GM18867 (cell line): ENCODE measurements around the gene TMEM191C.
"Not testable (repeated sequence)": the region's sequence is repeated elsewhere in the genome, so short reads cannot be mapped to it uniquely, and the experiment has no call there.

Experiments used
- ATAC-seq: cut with Tn5 transposase; IDR thresholded peaks from one replicate; pipeline ENCODE4 v1.9.1; 2021; ENCODE audit warnings: mild to moderate bottlenecking, moderate library complexity; ENCODE audit not compliant: unreplicated experiment

The TMEM191C gene

GRCh38 chr22:21445437-21446127 is 21.6 kb upstream of the TMEM191C start:
- no peak for ATAC-seq

DNA sequence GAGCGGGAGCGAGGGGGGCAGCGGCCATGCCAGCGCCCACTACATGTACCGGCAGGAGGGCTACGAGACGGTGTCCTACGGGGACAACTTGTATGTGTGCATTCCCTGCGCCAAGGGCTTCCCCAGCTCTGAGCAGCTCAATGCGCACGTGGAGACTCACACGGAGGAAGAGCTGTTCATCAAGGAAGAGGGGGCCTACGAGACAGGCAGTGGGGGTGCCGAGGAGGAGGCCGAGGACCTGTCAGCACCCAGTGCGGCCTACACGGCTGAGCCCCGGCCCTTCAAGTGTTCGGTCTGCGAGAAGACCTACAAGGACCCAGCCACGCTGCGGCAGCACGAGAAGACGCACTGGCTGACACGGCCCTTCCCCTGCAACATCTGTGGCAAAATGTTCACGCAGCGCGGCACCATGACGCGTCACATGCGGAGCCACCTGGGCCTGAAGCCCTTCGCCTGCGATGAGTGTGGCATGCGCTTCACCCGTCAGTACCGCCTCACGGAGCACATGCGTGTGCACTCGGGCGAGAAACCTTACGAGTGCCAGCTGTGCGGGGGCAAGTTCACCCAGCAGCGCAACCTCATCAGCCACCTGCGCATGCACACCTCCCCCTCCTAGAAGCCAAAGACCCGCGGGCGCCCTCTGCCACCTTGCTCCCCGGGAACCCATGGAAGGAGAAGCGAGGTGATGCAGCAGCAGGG is 20.9 kb upstream of the TMEM191C start:
- ATAC-seq, result no peak

GRCh38 chr22:21446827-21447690 is 20.1 kb upstream of the TMEM191C start:
- ATAC-seq, result no peak

DNA sequence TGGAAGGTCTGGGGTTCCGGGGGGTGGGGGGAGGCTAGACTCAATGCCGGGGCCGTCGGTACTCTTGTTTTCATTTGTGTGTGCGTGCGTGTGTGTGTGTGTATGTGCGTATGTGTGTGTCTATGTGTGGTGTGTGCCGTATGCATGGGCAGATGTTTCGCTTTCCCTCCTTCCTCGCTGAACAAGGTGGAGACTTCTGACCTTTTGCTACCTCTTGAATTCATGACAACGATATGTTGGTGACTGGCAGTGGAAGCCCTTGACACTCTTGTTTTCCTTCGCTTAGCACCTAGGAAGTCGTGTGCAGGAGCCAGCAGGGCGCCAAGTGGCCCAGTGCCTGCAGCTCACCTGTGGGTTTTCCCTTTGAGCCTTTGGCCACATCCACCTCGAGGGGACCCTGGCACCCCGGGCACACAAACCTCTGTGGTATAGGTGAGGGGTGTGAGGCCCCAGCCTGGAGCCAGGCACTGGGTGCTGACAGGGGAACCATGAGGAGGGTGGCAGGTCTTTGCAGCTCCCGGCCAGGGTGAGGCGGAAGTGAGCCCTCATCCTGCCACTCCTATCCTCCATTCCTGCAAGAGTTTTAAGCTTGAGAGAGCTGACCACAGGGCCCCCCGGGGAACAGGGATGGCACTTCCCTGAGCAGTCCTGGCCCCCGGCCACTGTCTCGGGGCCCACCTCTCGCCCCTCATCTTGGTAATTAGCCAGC is 19.3 kb upstream of the TMEM191C start:
- no peak for ATAC-seq

GRCh38 chr22:21448627-21449416 is 18.4 kb upstream of the TMEM191C start:
- no peak for ATAC-seq

DNA sequence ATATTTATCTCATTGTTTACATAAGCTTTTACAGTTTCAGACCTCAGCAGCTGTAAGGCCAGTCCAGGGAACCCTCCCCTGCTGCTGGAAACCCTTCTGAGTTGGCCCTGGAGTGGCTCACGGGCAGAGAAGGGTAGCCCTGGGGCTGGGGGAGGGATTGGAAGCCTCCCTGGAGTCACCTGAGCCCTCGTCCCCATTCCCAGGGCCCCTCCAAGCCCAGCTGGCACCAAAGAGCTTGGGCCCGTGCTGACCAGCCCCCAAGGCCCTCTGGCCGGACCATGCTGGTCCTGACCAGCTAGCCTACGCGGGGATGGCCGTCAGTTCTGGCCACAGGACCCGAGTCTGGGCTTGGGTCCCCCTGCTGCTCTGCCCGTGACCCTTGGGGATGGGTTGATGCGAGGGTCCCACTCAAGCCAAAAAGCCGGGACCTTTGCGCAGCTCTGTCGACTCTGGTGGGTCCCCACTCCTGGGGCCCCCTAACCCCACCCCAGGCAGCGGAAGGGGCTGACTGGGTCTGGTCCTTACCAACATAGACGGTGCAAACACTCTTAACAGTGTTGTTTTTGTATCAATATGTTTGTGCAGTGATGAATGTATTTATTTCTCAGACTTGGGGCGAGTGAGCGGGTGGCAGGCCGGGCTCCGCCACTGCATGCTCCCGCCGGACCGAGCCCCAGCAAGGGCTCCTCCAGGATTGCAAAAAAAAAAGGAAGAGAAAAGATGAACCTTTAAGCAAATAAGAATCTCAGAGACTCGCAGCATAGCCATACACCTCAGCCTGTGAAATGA is 17.5 kb upstream of the TMEM191C start:
- no peak for ATAC-seq

DNA sequence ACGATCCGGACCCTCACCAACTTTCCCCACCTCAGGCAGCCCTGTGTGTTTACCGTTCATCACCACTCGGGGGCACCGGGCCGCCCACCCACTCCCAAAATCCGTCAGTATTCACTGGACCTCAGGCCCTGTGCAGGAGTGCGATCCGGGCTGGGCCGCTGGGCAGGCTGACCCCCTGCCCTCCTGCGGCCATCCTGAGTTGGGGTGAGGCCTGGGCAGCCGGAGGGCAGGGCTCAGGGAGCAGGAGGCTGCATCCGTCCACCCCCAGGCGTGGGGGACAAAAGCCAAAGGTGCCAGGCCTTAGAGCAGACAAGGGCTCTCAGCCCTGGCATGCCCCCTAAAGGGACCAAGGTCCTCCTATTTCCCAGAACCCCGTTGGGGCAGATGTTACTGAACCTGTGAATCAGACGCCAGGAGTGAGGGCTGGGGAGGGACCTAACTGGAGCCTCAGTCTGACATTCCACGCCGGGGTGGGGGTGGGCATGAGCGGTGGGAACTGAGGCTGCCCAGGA is 16.8 kb upstream of the TMEM191C start:
- ATAC-seq, result no peak

GRCh38 chr22:21450858-21451353 is 16.3 kb upstream of the TMEM191C start:
- ATAC-seq, result no peak

GRCh38 chr22:21451545-21452520 is 15.4 kb upstream of the TMEM191C start:
- no peak for ATAC-seq

- ATAC-seq, result not testable (repeated sequence)
Measured at GRCh38 chr22:21452666-21453065, 14.5 kb upstream of the TMEM191C start.

DNA sequence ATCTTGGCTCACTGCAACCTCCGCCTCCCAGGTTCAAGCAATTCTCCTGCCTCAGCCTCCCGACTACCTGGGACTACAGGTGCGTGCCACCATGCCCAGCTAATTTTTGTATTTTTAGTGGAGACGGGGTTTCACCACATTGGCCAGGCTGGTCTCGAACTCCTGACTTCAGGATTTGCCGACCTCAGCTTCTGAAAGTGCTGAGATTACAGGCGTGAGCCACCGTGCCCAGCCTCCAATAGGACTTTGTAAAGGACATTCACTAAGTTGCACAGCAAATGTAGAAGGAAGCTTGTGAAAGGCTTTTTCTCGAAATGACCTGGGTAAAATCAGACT is 12.2 kb upstream of the TMEM191C start:
- not testable (repeated sequence) for ATAC-seq

DNA sequence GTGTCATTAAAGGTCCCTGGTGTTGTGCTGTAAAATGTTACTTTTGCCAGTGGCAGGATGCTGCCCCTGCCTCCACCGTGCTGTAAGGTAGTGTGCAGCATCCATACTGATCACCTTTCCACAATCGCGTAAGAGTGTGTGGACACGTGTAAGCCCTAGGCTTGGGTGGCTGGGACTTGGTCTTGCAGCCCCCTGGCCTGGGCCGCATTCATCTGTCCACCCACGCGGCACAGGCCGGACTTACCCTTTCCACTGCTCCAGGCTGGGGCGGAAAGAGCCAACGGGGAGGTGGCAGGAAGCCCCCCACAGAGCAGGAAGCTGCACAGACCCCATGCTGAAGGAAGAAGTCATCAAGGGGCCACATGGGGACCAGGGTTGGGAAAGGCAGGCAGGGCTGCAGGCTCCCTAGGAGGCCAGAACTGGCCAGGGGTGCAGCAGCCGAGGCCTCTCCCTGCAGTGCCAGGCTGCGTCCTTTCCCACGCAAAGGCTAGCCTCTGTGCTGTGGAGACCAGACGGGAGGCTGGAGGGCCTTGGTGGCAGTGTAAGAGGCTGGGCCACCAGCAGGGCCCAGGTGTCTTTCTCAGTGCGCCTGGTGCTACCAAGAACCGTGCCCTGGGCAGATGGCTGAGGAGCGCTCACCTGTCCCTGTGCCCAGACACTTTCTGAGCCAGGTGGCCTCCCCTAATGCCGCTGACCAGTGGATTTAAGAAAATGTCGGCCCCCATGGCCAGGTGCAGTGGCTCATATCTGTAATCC is 11.7 kb upstream of the TMEM191C start:
- no peak for ATAC-seq

DNA sequence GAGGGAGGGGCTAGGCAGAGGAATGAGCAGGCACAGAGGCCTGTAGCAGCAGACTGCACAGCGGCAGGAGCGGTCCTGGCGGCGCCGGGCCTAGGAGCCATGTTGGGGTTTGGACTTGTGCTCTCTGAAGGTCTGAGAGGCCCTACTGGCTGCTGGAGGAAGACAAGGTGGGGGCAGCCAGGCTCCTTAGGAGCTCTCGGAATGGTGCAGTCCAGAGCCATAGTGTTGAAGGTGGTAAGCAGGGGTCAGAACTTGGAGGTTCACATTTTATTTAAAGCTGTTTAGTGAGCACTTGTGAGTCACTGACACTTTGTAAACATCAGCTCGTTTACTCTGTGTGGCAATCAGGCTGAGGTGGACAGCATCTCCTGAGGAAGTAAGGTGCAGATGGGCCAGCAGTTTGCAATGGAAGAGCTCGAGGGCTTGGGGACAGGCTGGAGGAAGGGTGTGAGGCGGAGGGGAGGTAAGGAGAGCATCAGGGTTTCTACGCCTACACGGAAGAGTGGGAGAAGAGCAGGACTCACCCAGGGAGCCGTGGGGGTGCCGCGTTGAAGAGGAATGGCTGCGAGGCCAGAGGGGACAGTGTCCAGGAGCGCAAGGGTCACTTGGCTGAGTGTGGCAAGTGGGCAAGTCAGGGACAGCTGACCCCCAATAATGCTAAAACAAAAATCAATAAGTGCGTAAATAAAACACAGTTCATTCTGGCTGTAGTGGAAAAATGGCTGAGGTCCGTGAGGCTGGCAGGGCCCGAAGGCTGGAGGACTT is 10.0 kb upstream of the TMEM191C start:
- no peak for ATAC-seq

- ATAC-seq, result not testable (repeated sequence)
Measured at GRCh38 chr22:21462672-21463071, 4.5 kb upstream of the TMEM191C start.

- peak; percentile 88 for ATAC-seq
Measured at GRCh38 chr22:21468194-21469096, 1.3 kb downstream of the TMEM191C start.
